CD4-positive, alpha-beta T cell treated with Interleukin-6 for 4 hours (primary cell): ENCODE results near the gene INPP4A.
A peak's percentile ranks its signal among the peaks of the same experiment; 100 is the strongest.
"Not testable (repeated sequence)": the region's sequence is repeated elsewhere in the genome, so short reads cannot be mapped to it uniquely, and the experiment has no call there.

Experiments
- DNase-seq: peaks from one replicate; pipeline ENCODE4 v3.0.0-alpha.2; 2020; ENCODE audit warnings: mixed read lengths

INPP4A gene

GRCh38 chr2:98444436-98445176 lies at the start of gene INPP4A:
Gene INPP4A, plus strand, starts transcription at chr2:98444858. Its CDS starts 75,191 bp downstream, at chr2:98520049.
- DNase-seq: peak; percentile 84

GRCh38 chr2:98395977-98396376 lies 48.7 kb upstream of the INPP4A start:
- no peak for DNase-seq

- no peak for DNase-seq
Measured at GRCh38 chr2:98396745-98397355, 47.8 kb upstream of the INPP4A start.

GRCh38 chr2:98399140-98399539 lies 45.5 kb upstream of the INPP4A start:
- DNase-seq: no peak

GRCh38 chr2:98403878-98404277 lies 40.8 kb upstream of the INPP4A start:
- no peak for DNase-seq

GRCh38 chr2:98404556-98405250 lies 40.0 kb upstream of the INPP4A start:
- DNase-seq: no peak

- DNase-seq: no peak
Measured at GRCh38 chr2:98405301-98405700, 39.4 kb upstream of the INPP4A start.

- no peak for DNase-seq
Measured at GRCh38 chr2:98408155-98408554, 36.5 kb upstream of the INPP4A start.

GRCh38 chr2:98412751-98413458 lies 31.8 kb upstream of the INPP4A start:
- DNase-seq: peak; percentile 67

- DNase-seq: not testable (repeated sequence)
Measured at GRCh38 chr2:98414246-98414645, 30.4 kb upstream of the INPP4A start.

GRCh38 chr2:98415719-98416248 lies 28.9 kb upstream of the INPP4A start:
- DNase-seq: not testable (repeated sequence)

GRCh38 chr2:98416383-98417159 lies 28.1 kb upstream of the INPP4A start:
- DNase-seq: no peak

GRCh38 chr2:98419544-98419943 lies 25.1 kb upstream of the INPP4A start:
- DNase-seq: no peak

GRCh38 chr2:98419977-98420725 lies 24.5 kb upstream of the INPP4A start:
- DNase-seq: no peak

GRCh38 chr2:98422449-98422848 lies 22.2 kb upstream of the INPP4A start:
- DNase-seq: no peak

GRCh38 chr2:98426771-98427170 lies 17.9 kb upstream of the INPP4A start:
- no peak for DNase-seq

- DNase-seq: no peak
Measured at GRCh38 chr2:98432145-98432544, 12.5 kb upstream of the INPP4A start.

- no peak for DNase-seq
Measured at GRCh38 chr2:98433363-98433964, 11.2 kb upstream of the INPP4A start.

- DNase-seq: no peak
Measured at GRCh38 chr2:98434492-98434891, 10.2 kb upstream of the INPP4A start.

GRCh38 chr2:98435670-98436069 lies 9.0 kb upstream of the INPP4A start:
- not testable (repeated sequence) for DNase-seq

GRCh38 chr2:98436734-98437133 lies 7.9 kb upstream of the INPP4A start:
- DNase-seq: no peak
